Activated B cell treated with CpG ODN at 0.5 μM for 24 hours (primary cell): Measurements from ENCODE around the gene ZFYVE21. TPM values are rescaled to one million over a fixed set of nuclear protein-coding genes. Genes with fewer than 3 reads are reported as not detected.
"Not testable (repeated sequence)": the region's sequence is repeated elsewhere in the genome, so short reads cannot be mapped to it uniquely, and the experiment has no call there.

Experiments
- ATAC-seq: fragments of 200-7000 bp; cut with Tn5 transposase; one replicate; pipeline ENCODE4 v1.10.0; 2021; ENCODE audit warnings: low read depth, mild to moderate bottlenecking, moderate library complexity
- CTCF ChIA-PET: fragments of 350-600 bp; sonication (Branson Sonifier 250); formaldehyde crosslinking; loops from one replicate; lab custom pipeline; 2021; ENCODE audit warnings: antibody characterized with exemption; lab: Charles Lee
- POLR2A ChIA-PET: fragments of 350-600 bp; sonication (Branson Sonifier 250); formaldehyde crosslinking; loops from one replicate; lab custom pipeline; 2021; ENCODE audit warnings: antibody characterized with exemption; lab: Charles Lee
- DNase-seq: peaks from one replicate; pipeline ENCODE4 v3.0.0; 2022
- H3K27ac Mint-ChIP-seq: one replicate; pipeline ENCODE4 v1.8.0; 2020; ENCODE audit warnings: mixed read lengths
- H3K27me3 Mint-ChIP-seq: one replicate; pipeline ENCODE4 v1.8.0; 2021; ENCODE audit warnings: mixed read lengths
- H3K36me3 Mint-ChIP-seq: one replicate; pipeline ENCODE4 v1.8.0; 2021; ENCODE audit warnings: low read depth, mixed read lengths
- H3K4me1 Mint-ChIP-seq: one replicate; pipeline ENCODE4 v1.8.0; 2021; ENCODE audit warnings: mixed read lengths
- H3K4me3 Mint-ChIP-seq: one replicate; pipeline ENCODE4 v1.8.0; 2020; ENCODE audit warnings: mild to moderate bottlenecking, mixed read lengths
- H3K9me3 Mint-ChIP-seq: one replicate; pipeline ENCODE4 v1.8.0; 2020; ENCODE audit warnings: mixed read lengths
- intact Hi-C: fragments of 100-400 bp; cut with micrococcal nuclease; formaldehyde crosslinking; loops from one replicate; pipeline ENCODE4 v1.15.1; 2024
- total RNA-seq: library from RNA; stranded (reverse); gene quantifications from 2 replicates; pipeline ENCODE4 v1.2.3, GENCODE V29; 2022
- TF ChIP-seq, protein P1 (sequence below): fragments of 200-600 bp; IDR thresholded peaks from one replicate; pipeline ENCODE4 v1.8.0; 2022; ENCODE audit warnings: antibody characterized with exemption, mild to moderate bottlenecking

Gene ZFYVE21
- total RNA-seq, 1 donor from 2014 or later: 16.7 TPM

DNA sequence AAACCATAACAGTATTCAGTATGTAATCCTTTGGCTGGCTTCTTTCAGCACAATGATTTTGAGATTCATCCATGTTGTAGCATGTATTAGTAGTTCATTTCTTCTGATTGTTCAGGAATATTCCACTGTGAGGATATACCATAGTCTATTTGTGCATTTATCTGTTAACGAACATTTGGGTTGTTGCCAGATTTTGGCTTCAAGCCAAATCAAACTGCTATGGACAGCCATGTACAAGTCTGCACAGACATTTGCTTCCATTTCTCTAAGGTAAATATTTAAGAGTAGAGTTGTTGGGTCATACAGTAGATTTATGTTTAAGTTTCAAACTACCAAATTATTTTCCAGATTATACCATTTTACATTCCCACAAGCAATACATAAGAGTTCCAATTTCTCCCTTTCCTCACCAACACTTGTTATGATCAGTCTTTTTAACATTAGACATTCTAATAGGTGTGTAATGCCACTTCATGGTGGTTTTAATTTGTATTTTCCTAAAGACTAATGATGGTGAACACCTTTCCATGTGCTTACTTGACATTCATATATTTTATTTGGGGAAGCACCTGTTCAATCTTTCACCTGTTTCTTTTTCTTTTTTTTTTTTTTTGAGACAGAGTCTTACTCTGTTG lies 56.6 kb downstream of the ZFYVE21 start:
- CTCF ChIA-PET: no interaction called here
- TF ChIP-seq, protein P1, sequence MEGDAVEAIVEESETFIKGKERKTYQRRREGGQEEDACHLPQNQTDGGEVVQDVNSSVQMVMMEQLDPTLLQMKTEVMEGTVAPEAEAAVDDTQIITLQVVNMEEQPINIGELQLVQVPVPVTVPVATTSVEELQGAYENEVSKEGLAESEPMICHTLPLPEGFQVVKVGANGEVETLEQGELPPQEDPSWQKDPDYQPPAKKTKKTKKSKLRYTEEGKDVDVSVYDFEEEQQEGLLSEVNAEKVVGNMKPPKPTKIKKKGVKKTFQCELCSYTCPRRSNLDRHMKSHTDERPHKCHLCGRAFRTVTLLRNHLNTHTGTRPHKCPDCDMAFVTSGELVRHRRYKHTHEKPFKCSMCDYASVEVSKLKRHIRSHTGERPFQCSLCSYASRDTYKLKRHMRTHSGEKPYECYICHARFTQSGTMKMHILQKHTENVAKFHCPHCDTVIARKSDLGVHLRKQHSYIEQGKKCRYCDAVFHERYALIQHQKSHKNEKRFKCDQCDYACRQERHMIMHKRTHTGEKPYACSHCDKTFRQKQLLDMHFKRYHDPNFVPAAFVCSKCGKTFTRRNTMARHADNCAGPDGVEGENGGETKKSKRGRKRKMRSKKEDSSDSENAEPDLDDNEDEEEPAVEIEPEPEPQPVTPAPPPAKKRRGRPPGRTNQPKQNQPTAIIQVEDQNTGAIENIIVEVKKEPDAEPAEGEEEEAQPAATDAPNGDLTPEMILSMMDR: no peak
- H3K27ac Mint-ChIP-seq: no peak overlapping the region
- intact Hi-C loops: no loop called here
- ATAC-seq (no peak), DNase-seq (no peak)
- peaks cover 2% of the 10 kb centered on the region for H3K9me3 Mint-ChIP-seq
- H3K4me1 Mint-ChIP-seq: no peaks in the 10 kb centered on the region
- no peak overlapping the region for H3K4me3 Mint-ChIP-seq
- peaks cover 23% of the 10 kb centered on the region for H3K36me3 Mint-ChIP-seq
- POLR2A ChIA-PET: no interaction called here
- H3K27me3 Mint-ChIP-seq: no peaks in the 10 kb centered on the region

DNA sequence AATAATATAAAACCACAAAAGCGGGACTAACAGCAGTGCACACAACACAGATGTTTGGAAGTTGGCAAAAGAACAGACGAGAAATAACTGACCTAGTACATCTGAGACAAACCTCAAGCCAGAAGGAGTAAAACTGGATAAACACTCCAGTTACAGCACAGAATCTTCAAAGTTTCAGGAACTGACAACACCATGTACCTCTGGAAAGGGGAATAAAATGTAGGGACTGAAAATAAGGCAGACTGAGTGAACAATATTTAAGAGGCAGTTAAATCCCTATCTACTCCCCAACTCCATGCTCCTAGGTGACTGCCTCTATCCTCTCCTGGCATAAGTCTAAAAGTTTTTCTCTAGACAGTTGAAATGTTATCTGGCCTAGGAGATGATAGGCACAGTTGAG lies 57.9 kb downstream of the ZFYVE21 start:
- intact Hi-C loops: no loop called here
- peaks cover 27% of the 10 kb centered on the region for H3K36me3 Mint-ChIP-seq
- no peak for DNase-seq
- H3K4me1 Mint-ChIP-seq: no peaks in the 10 kb centered on the region
- ATAC-seq: no peak
- no peaks in the 10 kb centered on the region for H3K27me3 Mint-ChIP-seq
- peaks cover 2% of the 10 kb centered on the region for H3K9me3 Mint-ChIP-seq
- no peak overlapping the region for H3K4me3 Mint-ChIP-seq
- ChIA-PET POLR2A (no interaction called here), CTCF (no interaction called here)
- TF ChIP-seq, protein P1: no peak
- H3K27ac Mint-ChIP-seq: no peak overlapping the region

DNA sequence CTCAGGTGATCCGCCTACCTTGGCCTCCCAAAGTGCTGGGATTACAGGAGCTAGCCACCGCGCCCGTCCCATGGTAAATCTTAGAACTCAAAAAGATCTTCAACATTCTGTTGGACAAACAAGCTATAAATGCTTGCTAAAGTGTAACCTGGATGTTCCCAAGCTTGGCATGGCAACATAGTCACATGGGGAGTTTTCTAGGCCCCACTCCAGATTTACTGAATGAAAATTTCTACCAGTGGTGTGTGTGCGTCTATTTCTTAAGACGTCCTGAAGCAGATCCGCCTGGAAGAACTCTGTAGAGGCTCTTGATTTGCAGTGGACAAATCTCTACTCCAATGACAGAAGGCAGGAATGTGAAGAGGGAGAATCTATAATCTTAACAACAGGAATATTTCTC lies 59.9 kb downstream of the ZFYVE21 start:
- intact Hi-C loops: no loop called here
- DNase-seq (no peak), ATAC-seq (no peak)
- ChIA-PET CTCF (no interaction called here), POLR2A (no interaction called here)
- no peak overlapping the region for H3K27ac Mint-ChIP-seq
- TF ChIP-seq, protein P1: no peak
- peaks cover 2% of the 10 kb centered on the region for H3K9me3 Mint-ChIP-seq
- H3K27me3 Mint-ChIP-seq: no peaks in the 10 kb centered on the region
- no peak overlapping the region for H3K4me3 Mint-ChIP-seq
- H3K4me1 Mint-ChIP-seq: no peaks in the 10 kb centered on the region
- H3K36me3 Mint-ChIP-seq: peaks cover 32% of the 10 kb centered on the region

DNA sequence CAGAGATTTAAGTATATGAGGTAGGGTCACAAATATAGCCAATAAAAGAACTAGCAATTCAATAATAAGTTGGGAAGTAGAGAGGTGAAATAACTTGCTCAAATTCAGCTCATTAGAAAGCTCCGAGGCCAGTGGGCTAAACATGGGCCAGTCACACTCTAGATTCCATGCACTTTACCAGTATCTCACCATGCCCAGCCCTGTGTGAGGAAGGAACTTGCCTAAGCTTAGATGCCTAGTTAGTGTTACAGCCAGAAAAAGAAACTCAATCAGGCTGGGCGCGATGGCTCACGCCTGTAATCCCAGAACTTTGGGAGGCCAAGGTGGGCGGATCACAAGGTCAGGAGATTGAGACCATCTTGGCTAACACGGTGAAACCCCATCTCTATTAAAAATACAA lies 60.7 kb downstream of the ZFYVE21 start:
- intact Hi-C loops, H3K27ac Mint-ChIP-seq, H3K9me3 Mint-ChIP-seq, H3K4me3 Mint-ChIP-seq, CTCF ChIA-PET, POLR2A ChIA-PET, H3K4me1 Mint-ChIP-seq, ATAC-seq, DNase-seq, H3K27me3 Mint-ChIP-seq: not testable (repeated sequence)
- H3K36me3 Mint-ChIP-seq: peaks cover 32% of the 10 kb centered on the region

DNA sequence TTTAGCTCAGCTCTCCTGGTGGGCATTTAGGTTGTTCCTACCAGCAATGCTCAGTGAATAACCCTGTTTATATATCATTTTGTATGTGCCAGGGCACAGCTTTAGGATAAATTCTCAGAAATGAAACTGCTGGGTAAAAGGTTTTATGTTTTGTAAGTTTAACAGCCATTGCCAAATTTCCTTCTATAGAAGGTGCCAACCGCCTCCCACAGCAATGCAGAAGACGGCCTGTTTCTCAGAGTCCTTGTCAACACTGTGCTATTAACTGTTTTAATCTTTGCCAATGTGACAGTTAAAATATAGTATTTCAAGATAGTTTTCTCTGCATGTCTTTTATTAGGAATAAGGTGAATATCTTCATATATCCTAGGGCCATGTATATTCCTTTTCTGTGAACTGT lies 66.8 kb downstream of the ZFYVE21 start:
- H3K4me3 Mint-ChIP-seq: no peak overlapping the region
- intact Hi-C loops: no loop called here
- no peaks in the 10 kb centered on the region for H3K9me3 Mint-ChIP-seq
- ATAC-seq (no peak), DNase-seq (no peak)
- no peaks in the 10 kb centered on the region for H3K4me1 Mint-ChIP-seq
- TF ChIP-seq, protein P1: no peak
- no peaks in the 10 kb centered on the region for H3K27me3 Mint-ChIP-seq
- H3K36me3 Mint-ChIP-seq: peaks cover 11% of the 10 kb centered on the region
- CTCF ChIA-PET: no interaction called here
- H3K27ac Mint-ChIP-seq: no peak overlapping the region
- POLR2A ChIA-PET: no interaction called here

Other genes starting within 250 kb of the ZFYVE21 start
- gene CKB, start 193.0 kb upstream of the ZFYVE21 start, total RNA-seq: 8.6 and 12.0 TPM in 2 replicates
- 19.4 and 21.8 TPM in 2 replicates for gene TRMT61A, start 186.6 kb upstream of the ZFYVE21 start, total RNA-seq
- gene BAG5, start 153.2 kb upstream of the ZFYVE21 start, total RNA-seq: 26.9 and 28.8 TPM in 2 replicates
- 28.4 and 28.8 TPM in 2 replicates for gene COA8, start 152.8 kb upstream of the ZFYVE21 start, total RNA-seq
- gene KLC1, start 86.6 kb upstream of the ZFYVE21 start, total RNA-seq: 126 and 153 TPM in 2 replicates
- 23.5 and 26.0 TPM in 2 replicates for gene XRCC3, start 359 bp upstream of the ZFYVE21 start, total RNA-seq
- gene PPP1R13B, start 131.8 kb downstream of the ZFYVE21 start, total RNA-seq: 16.2 and 18.8 TPM in 2 replicates
- 2.6 and 3.1 TPM in 2 replicates for gene TDRD9, start 212.6 kb downstream of the ZFYVE21 start, total RNA-seq
- gene RD3L, start 226.7 kb downstream of the ZFYVE21 start, total RNA-seq: not detected in 2 replicates